Right atrium auricular region (tissue), 2 donors: Measurements from ENCODE around the gene CDKN1A. TPM values are rescaled to one million over a fixed set of nuclear protein-coding genes. Genes with fewer than 3 reads are reported as not detected.
A peak's percentile ranks its signal among the peaks of the same experiment; 100 is the strongest.

Experiments used
- DNase-seq: peaks from one replicate; pipeline ENCODE4 v3.0.0-alpha.2; 2019; ENCODE audit warnings: low spot score
- H3K27ac ChIP-seq, 2 donors: fragments of 200-600 bp; sonication (generic); 1 replicate in 1 of 2; 2 replicates in 1 of 2; pipeline ENCODE4 v1.5.1; 2016 to 2019
- H3K27me3 ChIP-seq, 2 donors: fragments of 200-600 bp; sonication (generic); one replicate each; pipeline versions ENCODE4 v1.5.1 to v1.6.0; 2017 to 2019
- H3K36me3 ChIP-seq: fragments of 200-600 bp; sonication (generic); one replicate; pipeline ENCODE4 v1.5.1; 2016
- H3K4me1 ChIP-seq, 2 donors: fragments of 200-600 bp; sonication (generic); one replicate each; pipeline versions ENCODE4 v1.5.1 to v1.6.0; 2017 to 2019
- H3K4me3 ChIP-seq, 2 donors: fragments of 200-600 bp; sonication (generic); 1 replicate in 1 of 2; 2 replicates in 1 of 2; pipeline ENCODE4 v1.5.1; 2017 to 2019; ENCODE audit warnings: mild to moderate bottlenecking in 1 of 2, moderate library complexity in 1 of 2
- H3K9me3 ChIP-seq, 2 donors: fragments of 200-600 bp; sonication (generic); one replicate each; pipeline ENCODE4 v1.5.1; 2019
- CTCF ChIP-seq, 2 donors: fragments of 200-600 bp; sonication (generic); IDR thresholded peaks; one replicate each; pipeline ENCODE4 v1.5.1; 2019; ENCODE audit warnings: antibody characterized with exemption in 2 of 2
- total RNA-seq, 2 donors: library from RNA; depleted of rRNA; stranded (reverse); fragments of >200 nt; gene quantifications; one replicate each; pipeline ENCODE4 v1.1.0, GENCODE V29; 2016

Gene CDKN1A
- total RNA-seq, 2 donors from 2014 or later: 63.8 to 128 TPM

- H3K27ac ChIP-seq: peak overlapping the region; percentile 99
- no peaks in the 10 kb centered on the region for H3K9me3 ChIP-seq
- TF ChIP-seq CTCF (IDR thresholded peaks at IDR 0.05): no peak
- no peaks in the 10 kb centered on the region for H3K27me3 ChIP-seq
- H3K4me3 ChIP-seq: no peak overlapping the region
- no peak for DNase-seq
- H3K4me1 ChIP-seq: peaks cover 0 to 26% of the 10 kb centered on the region in 2 donors
- no peaks in the 10 kb centered on the region for H3K36me3 ChIP-seq
Observed at GRCh38 chr6:36676141-36677058, 2.1 kb upstream of the CDKN1A start.

- no peak for DNase-seq
- Histone ChIP-seq H3K4me3 (no peak overlapping the region), H3K9me3 (no peaks in the 10 kb centered on the region), H3K27me3 (no peaks in the 10 kb centered on the region), H3K36me3 (peaks cover under 1% of the 10 kb centered on the region), H3K4me1 (peaks cover 0 to 33% of the 10 kb centered on the region in 2 donors), H3K27ac (peak overlapping the region; percentile 99)
- no peak for TF ChIP-seq CTCF (IDR thresholded peaks at IDR 0.05)
Observed at GRCh38 chr6:36677059-36677749, 1.3 kb upstream of the CDKN1A start.

GRCh38 chr6:36677753-36678487 is 594 bp upstream of the CDKN1A start:
- peaks cover 0 to 40% of the 10 kb centered on the region in 2 donors for H3K4me1 ChIP-seq
- no peak for TF ChIP-seq CTCF (IDR thresholded peaks at IDR 0.05)
- H3K4me3 ChIP-seq: peak overlapping the region in 1 of 2 donors; percentile 88
- DNase-seq: no peak
- H3K9me3 ChIP-seq: no peaks in the 10 kb centered on the region
- H3K36me3 ChIP-seq: peaks cover 8% of the 10 kb centered on the region
- peak overlapping the region; percentile 99 for H3K27ac ChIP-seq
- no peaks in the 10 kb centered on the region for H3K27me3 ChIP-seq

GRCh38 chr6:36679043-36679833 is 724 bp downstream of the CDKN1A start:
- no peak for TF ChIP-seq CTCF (IDR thresholded peaks at IDR 0.05)
- peak; percentile 92 for DNase-seq
- Histone ChIP-seq H3K4me1 (peaks cover 0 to 51% of the 10 kb centered on the region in 2 donors), H3K4me3 (peak overlapping the region; percentile 85 to 88), H3K36me3 (peaks cover 21% of the 10 kb centered on the region), H3K27ac (peak overlapping the region; percentile 99), H3K9me3 (no peaks in the 10 kb centered on the region), H3K27me3 (no peaks in the 10 kb centered on the region)
